HUES64 (cell line): ENCODE results near the gene AKAP13.

Experiments used
- H3K27ac ChIP-seq: 2 replicates; pipeline ENCODE4 v1.7.0; 2013; ENCODE audit warnings: low read depth, low read length, inconsistent platforms
- H3K27me3 ChIP-seq: 2 replicates; pipeline ENCODE4 v1.6.1; 2013; ENCODE audit warnings: mild to moderate bottlenecking, low read length; ENCODE audit not compliant: insufficient read depth
- H3K36me3 ChIP-seq: 2 replicates; pipeline ENCODE4 v1.6.1; 2013; ENCODE audit warnings: mild to moderate bottlenecking, low read length; ENCODE audit not compliant: insufficient read depth
- H3K4me1 ChIP-seq: 2 replicates; pipeline ENCODE4 v1.6.1; 2013; ENCODE audit warnings: mild to moderate bottlenecking, low read length, moderate library complexity; ENCODE audit not compliant: insufficient read depth
- H3K4me3 ChIP-seq: 2 replicates; pipeline ENCODE4 v1.5.1; 2013; ENCODE audit warnings: mild to moderate bottlenecking, low read length, moderate library complexity
- H3K9ac ChIP-seq: 2 replicates; pipeline ENCODE4 v1.6.1; 2013; ENCODE audit warnings: mild to moderate bottlenecking, low read depth, low read length
- H3K9me3 ChIP-seq: 2 replicates; pipeline ENCODE4 v1.6.1; 2013; ENCODE audit warnings: low read depth, low read length; ENCODE audit not compliant: insufficient read depth
- WGBS: fragments of 150-250, 120-280 bp; methylation state at CpG from one replicate; pipeline ENCODE4 v1.1.7; 2013; ENCODE audit warnings: missing lambda C conversion rate; 5-methylcytosine and 5-hydroxymethylcytosine counted together

Gene AKAP13

GRCh38 chr15:85509973-85510372 is 129.6 kb downstream of the AKAP13 start:
- Histone ChIP-seq H3K27me3 (no peaks in the 10 kb centered on the region), H3K9me3 (no peaks in the 10 kb centered on the region), H3K4me3 (no peak overlapping the region), H3K4me1 (peaks cover 10% of the 10 kb centered on the region), H3K27ac (no peak overlapping the region), H3K9ac (no peak overlapping the region), H3K36me3 (no peaks in the 10 kb centered on the region)
- 85% methylated on average over 3 of the region's 3 CpGs for WGBS

GRCh38 chr15:85514413-85514812 is 134.0 kb downstream of the AKAP13 start:
- H3K27me3 ChIP-seq: no peaks in the 10 kb centered on the region
- no peaks in the 10 kb centered on the region for H3K36me3 ChIP-seq
- no peaks in the 10 kb centered on the region for H3K9me3 ChIP-seq
- peaks cover 34% of the 10 kb centered on the region for H3K4me1 ChIP-seq
- H3K9ac ChIP-seq: no peak overlapping the region
- H3K27ac ChIP-seq: no peak overlapping the region
- WGBS: 88% methylated on average over 3 of the region's 3 CpGs
- no peak overlapping the region for H3K4me3 ChIP-seq

- WGBS: 82% methylated on average over 3 of the region's 4 CpGs
- no peaks in the 10 kb centered on the region for H3K9me3 ChIP-seq
Measured at GRCh38 chr15:85515212-85515611, 134.8 kb downstream of the AKAP13 start.

GRCh38 chr15:85517086-85517485 is 136.7 kb downstream of the AKAP13 start:
- H3K4me1 ChIP-seq: peaks cover 30% of the 10 kb centered on the region
- no peaks in the 10 kb centered on the region for H3K27me3 ChIP-seq
- H3K4me3 ChIP-seq: no peak overlapping the region
- no peak overlapping the region for H3K27ac ChIP-seq
- H3K9me3 ChIP-seq: no peaks in the 10 kb centered on the region
- no peak overlapping the region for H3K9ac ChIP-seq
- 54% methylated on average over 1 of the region's 1 CpG for WGBS
- H3K36me3 ChIP-seq: peaks cover 6% of the 10 kb centered on the region; the same call in 1 of the 2 replicates

More at GRCh38 chr15:85515212-85515611, 134.8 kb downstream of the AKAP13 start:
- Histone ChIP-seq H3K4me1 (peaks cover 33% of the 10 kb centered on the region), H3K36me3 (no peaks in the 10 kb centered on the region), H3K27me3 (no peaks in the 10 kb centered on the region), H3K9ac (no peak overlapping the region), H3K27ac (no peak overlapping the region), H3K4me3 (no peak overlapping the region)

GRCh38 chr15:85518979-85519761 is 138.8 kb downstream of the AKAP13 start:
- peaks cover 8% of the 10 kb centered on the region; the same call in 1 of the 2 replicates for H3K36me3 ChIP-seq
- H3K27ac ChIP-seq: no peak overlapping the region
- 71% methylated on average over 4 of the region's 5 CpGs for WGBS
- no peak overlapping the region for H3K4me3 ChIP-seq
- no peaks in the 10 kb centered on the region for H3K27me3 ChIP-seq
- no peak overlapping the region for H3K9ac ChIP-seq
- H3K9me3 ChIP-seq: no peaks in the 10 kb centered on the region
- peaks cover 26% of the 10 kb centered on the region for H3K4me1 ChIP-seq

- Histone ChIP-seq H3K4me3 (no peak overlapping the region), H3K4me1 (peaks cover 20% of the 10 kb centered on the region), H3K27ac (no peak overlapping the region), H3K27me3 (no peaks in the 10 kb centered on the region), H3K9me3 (no peaks in the 10 kb centered on the region), H3K9ac (no peak overlapping the region), H3K36me3 (peaks cover 12% of the 10 kb centered on the region)
- WGBS: 90% methylated on average over 2 of the region's 3 CpGs
Measured at GRCh38 chr15:85520650-85521049, 140.2 kb downstream of the AKAP13 start.

GRCh38 chr15:85523530-85523929 is 143.1 kb downstream of the AKAP13 start:
- H3K9ac ChIP-seq: no peak overlapping the region
- H3K27ac ChIP-seq: no peak overlapping the region
- peaks cover 17% of the 10 kb centered on the region for H3K36me3 ChIP-seq
- peaks cover 19% of the 10 kb centered on the region for H3K4me1 ChIP-seq
- 97% methylated on average over 1 of the region's 4 CpGs for WGBS
- H3K4me3 ChIP-seq: no peak overlapping the region
- H3K27me3 ChIP-seq: no peaks in the 10 kb centered on the region
- H3K9me3 ChIP-seq: no peaks in the 10 kb centered on the region

- H3K27ac ChIP-seq: no peak overlapping the region
- H3K4me1 ChIP-seq: peaks cover 21% of the 10 kb centered on the region
- no peak overlapping the region for H3K4me3 ChIP-seq
- peaks cover 17% of the 10 kb centered on the region for H3K36me3 ChIP-seq
- H3K9me3 ChIP-seq: no peaks in the 10 kb centered on the region
- no peak overlapping the region for H3K9ac ChIP-seq
- no peaks in the 10 kb centered on the region for H3K27me3 ChIP-seq
Measured at GRCh38 chr15:85525755-85526154, 145.4 kb downstream of the AKAP13 start.

- WGBS: 95% methylated on average over 2 of the region's 3 CpGs
- Histone ChIP-seq H3K9me3 (no peaks in the 10 kb centered on the region), H3K27me3 (no peaks in the 10 kb centered on the region), H3K4me1 (peaks cover 21% of the 10 kb centered on the region), H3K27ac (no peak overlapping the region), H3K9ac (no peak overlapping the region), H3K36me3 (peaks cover 8% of the 10 kb centered on the region; the same call in 1 of the 2 replicates), H3K4me3 (no peak overlapping the region)
Measured at GRCh38 chr15:85527895-85528294, 147.5 kb downstream of the AKAP13 start.

GRCh38 chr15:85530079-85530478 is 149.7 kb downstream of the AKAP13 start:
- H3K36me3 ChIP-seq: peaks cover 18% of the 10 kb centered on the region

GRCh38 chr15:85531083-85531482 is 150.7 kb downstream of the AKAP13 start:
- Histone ChIP-seq H3K4me1 (peaks cover 21% of the 10 kb centered on the region), H3K9me3 (no peaks in the 10 kb centered on the region), H3K9ac (no peak overlapping the region), H3K27ac (no peak overlapping the region), H3K27me3 (no peaks in the 10 kb centered on the region), H3K4me3 (no peak overlapping the region), H3K36me3 (peaks cover 22% of the 10 kb centered on the region)
- 97% methylated on average over 4 of the region's 4 CpGs for WGBS

More at GRCh38 chr15:85530079-85530478, 149.7 kb downstream of the AKAP13 start:
- no peak overlapping the region for H3K27ac ChIP-seq
- no peak overlapping the region for H3K4me3 ChIP-seq
- no peak overlapping the region for H3K9ac ChIP-seq
- WGBS: 69% methylated on average over 7 of the region's 7 CpGs
- no peaks in the 10 kb centered on the region for H3K9me3 ChIP-seq
- no peaks in the 10 kb centered on the region for H3K27me3 ChIP-seq
- peaks cover 21% of the 10 kb centered on the region for H3K4me1 ChIP-seq
